HG02885 (cell line): ENCODE data around the gene SGTA.
"Not testable (repeated sequence)": the region's sequence is repeated elsewhere in the genome, so short reads cannot be mapped to it uniquely, and the experiment has no call there.

Experiments used
- ATAC-seq: cut with Tn5 transposase; IDR thresholded peaks from one replicate; pipeline ENCODE4 v1.9.1; 2021; ENCODE audit warnings: mild to moderate bottlenecking; ENCODE audit not compliant: unreplicated experiment, poor library complexity

Gene SGTA

DNA sequence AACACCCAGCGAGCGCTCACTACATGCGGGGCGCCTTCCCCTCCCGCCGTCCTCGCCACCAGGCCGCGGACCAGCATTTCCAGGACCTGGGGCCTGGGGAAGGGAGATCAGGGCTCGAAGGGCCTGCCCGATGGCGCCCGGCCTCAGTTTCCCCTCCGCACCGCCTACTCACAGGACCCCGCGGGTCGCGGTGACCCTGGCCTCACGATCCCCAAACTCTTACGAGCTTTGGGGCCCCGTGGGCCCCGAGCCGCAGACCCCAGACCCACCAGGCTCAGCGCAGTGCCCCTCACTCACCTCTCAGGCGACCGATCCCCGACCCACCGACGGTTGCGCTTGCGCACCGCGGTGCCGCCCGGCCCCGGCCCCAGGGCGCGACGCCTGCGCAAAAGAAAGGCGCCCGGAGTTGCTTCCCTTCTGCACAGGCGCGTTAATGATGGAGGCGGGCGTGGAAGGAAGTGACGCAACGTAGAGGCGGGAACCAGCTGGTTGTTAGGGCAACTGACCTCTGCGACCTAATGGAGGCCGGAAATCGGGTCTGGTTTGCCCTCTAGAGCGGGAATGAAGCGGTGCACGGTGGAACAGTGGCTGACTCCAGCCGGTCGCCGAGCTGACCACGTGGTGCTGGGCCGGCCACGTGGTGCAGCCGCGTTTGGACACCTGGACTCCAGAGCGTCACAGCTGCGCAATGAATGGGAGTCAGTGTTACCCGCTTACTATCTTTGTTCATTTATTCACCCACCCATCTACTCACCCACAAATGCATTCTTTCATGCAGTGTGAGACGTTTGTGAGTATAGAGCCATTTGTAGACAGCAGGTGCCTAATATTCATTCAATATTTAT is at the start of gene SGTA:
Gene SGTA, minus strand, starts transcription at position 338 of the 845 bp plus-strand sequence. CDS start 14,205 bp downstream, outside the sequence.
- ATAC-seq = peak; percentile 76

DNA sequence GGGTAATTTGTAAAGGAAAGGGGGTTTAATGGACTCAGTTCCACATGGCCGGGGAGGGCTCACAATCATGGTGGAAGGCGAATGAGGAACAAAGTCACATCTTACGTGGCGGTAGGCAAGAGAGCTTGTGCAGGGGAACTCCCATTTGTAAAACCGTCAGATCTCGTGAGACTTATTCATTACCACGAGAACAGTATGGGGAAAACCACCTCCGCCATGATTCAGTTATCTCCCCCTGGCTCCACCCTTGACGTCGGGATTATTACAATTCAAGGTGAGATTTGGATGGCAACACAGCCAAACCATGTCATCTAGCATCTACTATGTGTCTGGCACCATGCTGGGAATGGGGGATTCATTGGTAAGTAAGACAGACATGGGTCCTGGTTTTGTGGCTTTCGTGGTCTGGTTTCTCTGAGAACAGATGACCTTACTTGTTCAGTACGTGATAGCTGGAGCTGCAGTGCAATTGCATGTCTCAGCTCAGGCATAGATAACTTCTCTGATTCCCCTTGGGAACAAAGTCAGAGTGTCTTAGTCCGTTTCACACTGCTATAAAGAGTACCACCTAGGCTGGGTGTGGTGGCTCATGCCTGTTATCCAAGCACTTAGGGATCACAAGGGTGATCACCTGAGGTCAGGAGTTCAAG is 44.9 kb upstream of the SGTA start:
- ATAC-seq = no peak

GRCh38 chr19:2827022-2827421 is 43.9 kb upstream of the SGTA start:
- ATAC-seq = no peak

- no peak for ATAC-seq
These were observed 41.1 kb upstream of the SGTA start for GRCh38 chr19:2824129-2824528.

DNA sequence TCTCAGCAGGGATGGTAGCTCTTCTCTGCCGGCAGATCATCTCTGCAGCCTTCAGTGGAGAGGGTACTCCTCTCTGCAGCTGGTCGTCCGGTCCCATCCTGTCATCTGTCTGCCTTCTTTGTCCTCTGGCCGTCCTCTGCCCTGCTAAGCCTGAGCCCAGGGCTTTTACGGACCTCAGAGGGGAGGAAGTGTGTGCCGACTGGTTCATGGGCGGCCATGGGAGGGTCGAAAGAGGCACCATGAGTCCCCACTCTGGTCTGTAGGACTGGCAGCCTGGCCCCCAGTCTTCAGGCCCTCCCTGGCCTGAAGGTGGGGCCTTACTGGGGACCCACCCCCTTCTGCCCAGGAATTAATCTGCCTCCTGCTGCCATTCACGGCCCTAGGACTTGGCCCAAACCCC is 40.6 kb upstream of the SGTA start:
- no peak for ATAC-seq

GRCh38 chr19:2822846-2823245 is 39.8 kb upstream of the SGTA start:
- no peak for ATAC-seq

- peak; percentile 10 for ATAC-seq
These were observed 37.1 kb upstream of the SGTA start for GRCh38 chr19:2820112-2820702.

GRCh38 chr19:2819540-2820111 is 36.6 kb upstream of the SGTA start, which contains the start of gene ZNF554:
Gene ZNF554 (plus strand): TSS chr19:2819868. CDS start chr19:2820072, 204 bp downstream.
- peak; percentile 95 for ATAC-seq

DNA sequence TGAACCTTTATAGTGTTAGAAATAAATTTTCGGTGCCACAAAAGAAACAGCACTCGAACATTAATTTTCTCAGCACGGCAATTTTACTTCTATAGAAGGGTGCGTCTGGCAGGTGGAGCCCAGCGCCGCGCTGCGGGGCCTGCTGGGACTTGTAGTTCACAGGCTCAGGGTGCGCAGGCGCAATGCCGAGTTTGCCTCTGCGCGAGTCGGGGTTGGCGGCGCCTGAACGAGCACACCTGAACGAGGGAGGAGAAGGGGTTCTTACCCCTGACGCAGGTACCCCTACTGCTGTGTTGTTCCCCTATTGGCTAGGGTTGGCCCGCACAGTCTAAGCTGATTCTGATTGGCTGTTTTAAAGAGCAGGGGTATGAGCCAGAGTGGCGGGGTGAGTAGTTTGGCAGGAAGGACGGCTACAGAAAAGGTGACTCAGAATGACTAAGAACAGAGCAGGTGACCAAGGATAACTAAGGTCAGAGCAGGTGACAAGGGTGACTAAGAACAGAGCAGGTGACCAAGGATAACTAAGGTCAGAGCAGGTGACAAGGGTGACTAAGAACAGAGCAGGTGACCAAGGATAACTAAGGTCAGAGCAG is 34.3 kb upstream of the SGTA start:
- not testable (repeated sequence) for ATAC-seq

DNA sequence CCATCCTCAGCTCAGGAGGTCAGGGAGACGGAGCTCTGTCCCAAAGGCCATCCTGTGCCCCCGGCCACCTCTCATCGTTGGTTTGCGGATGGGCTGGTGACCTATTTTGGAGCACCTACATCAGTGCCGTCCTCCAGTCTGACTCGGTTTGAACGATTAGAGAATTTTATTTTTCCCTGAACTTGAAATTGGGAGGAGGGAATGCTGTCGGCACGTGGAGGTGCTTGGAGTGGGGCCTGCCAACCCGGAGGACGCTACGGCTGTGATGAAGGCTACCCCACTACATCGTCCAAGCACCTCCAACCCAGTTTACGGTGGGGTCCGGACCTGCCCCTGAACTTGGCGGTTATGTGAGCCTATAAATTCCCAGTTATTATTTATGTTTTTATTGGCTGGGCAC is 33.6 kb upstream of the SGTA start:
- no peak for ATAC-seq

DNA sequence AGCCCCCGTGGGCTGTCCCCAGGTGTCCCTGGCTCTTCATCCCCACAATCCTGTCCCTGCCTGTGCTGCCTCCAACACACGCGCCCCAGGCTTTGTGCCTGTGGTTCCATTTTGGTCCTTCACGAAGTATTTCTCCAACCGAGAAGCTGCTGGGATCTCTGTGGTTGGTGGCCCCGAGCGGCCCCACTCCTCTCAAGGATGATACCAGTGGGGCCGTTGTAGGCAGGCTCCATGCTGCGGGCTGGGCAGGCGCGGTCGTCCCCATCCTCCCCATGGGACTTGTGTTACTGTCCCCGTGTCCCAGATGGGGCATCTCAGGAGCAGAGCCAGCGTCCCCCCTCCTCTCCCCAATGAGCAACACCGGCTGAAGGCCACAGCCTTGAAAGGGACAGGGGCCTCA is 32.9 kb upstream of the SGTA start:
- ATAC-seq = no peak

DNA sequence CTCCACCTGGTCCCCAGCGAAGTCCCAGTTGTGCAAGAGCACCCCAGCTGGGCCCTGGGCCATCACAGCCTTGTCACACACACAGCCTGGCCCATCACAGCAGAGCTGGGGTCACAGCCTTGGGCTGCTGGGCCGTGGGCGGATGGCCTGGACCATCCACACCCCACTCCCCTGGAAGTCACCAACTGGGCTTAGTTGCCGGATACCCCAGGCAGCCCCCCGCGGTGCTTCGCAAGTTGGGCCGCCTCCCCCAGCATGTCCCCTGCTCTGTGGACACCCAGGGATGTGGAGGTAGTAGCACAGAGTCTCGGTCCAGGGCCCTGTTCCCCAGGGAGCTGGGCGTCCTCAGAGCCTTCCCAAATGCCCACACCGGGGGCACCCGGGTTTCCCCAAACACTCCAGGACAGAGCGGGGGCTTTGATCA is 32.1 kb upstream of the SGTA start:
- no peak for ATAC-seq

GRCh38 chr19:2814426-2814825 is 31.4 kb upstream of the SGTA start:
- ATAC-seq = no peak

DNA sequence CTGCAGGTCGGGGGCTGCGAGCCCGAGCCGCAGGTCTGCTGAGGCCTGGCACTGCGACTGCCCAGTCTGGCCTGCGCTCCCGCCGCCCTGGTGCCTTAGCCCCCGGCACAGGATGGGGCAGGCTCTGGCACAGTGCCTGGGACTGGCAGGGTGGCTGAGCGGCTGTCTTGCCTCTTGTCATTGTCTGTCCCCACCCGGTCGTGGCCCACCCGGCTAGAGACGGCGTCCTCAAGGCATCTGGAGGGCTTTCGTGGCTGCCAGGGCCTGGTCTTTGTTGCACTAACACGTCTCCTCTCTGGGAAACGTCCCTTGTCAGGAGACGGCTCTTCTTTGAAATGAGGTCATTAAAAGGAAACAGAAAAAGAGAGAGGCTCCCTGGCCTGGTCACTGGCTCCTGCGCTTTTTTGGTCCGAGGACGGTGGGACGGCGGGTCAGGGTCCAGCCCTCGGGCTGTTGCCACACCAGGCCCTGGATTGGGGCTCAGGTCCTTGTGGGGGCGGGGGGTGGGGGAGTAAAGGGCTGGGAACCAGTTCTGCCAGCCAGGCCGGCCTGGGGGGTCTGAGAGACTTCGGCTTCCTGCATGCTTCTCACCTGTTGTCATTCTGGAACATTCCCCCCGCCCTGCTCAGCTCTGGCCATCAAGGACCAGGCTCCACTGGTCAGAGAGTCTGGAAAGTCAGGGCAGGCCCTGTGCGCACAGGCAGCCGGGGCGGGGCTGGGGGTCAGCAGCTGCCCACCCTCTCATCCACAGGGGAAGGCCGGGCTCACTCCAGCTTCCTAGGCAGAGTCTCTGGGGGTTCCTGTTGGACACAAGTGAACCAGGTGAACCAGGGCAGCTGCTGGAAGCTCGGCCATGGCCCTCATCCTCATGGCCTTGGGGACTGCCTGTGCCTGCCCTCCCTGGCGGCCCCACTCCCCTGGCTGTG is 30.4 kb upstream of the SGTA start:
- ATAC-seq = no peak

DNA sequence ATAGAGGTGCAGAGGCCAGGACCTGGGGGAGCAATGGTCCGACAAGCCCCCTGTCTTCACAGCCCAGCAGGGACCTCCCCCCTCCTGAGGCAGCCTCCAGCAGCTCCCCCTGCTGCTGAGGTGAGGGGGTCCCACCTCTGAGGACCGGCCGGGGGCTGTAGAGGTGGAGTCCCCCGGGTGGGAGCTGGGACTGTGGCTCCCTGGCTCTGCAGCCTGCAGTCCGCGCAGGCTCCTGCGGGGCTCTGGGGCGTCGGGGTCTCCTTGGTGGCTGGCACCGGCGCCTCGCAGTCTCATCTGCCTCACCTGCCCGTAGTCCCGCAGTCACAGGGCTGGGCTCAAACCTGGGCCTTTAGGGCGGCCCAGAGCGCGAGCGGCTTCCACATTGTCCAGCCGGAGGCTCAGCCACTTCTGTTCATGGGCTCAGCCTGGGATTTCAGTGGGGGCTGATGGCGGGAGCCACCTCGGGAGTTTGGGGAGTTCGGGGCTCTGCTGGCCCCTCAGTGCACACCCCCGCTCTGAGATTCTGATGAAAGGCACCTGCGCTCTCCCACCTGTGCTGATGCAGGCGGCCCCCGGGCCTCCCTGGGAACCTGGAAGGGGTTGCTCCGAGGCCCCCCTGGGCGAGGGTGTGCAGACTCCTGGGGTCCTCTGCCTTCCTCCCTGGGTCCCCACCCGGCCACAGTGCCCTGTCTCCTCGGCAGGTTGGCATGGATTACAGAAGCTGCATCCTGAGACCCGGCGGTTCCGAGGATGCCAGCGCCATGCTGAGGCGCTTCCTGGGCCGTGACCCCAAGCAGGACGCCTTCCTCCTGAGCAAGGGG is 29.6 kb upstream of the SGTA start:
- ATAC-seq = no peak

DNA sequence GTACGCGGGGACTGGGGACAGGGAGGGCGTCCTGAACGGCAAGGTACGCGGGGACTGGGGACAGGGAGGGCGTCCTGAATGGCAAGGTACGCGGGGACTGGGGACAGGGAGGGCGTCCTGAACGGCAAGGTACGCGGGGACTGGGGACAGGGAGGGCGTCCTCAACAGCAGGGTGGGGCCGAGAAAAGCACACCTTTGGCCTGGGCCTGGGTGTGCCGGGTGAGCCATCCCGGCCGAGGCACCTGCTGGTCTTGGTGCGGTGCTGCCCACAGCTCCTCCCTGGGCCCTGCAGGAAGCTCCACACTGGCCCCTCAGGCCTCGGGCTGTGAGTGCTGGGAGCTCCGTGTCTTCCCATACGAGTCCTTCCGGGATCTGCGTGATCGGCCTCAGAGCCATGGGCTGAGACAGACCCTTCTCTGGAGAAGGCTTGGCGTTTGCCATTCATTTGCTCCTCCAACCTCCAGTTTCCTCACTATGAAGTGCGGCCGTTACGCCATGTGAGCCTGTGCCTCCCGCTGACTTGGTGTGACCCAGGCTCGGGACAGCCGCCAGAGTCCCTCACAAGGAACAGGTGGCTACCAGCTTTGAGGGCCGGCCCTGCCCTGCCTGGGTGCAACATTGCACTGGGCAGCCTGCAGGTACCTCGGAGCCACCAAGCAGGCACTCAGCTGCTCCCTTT is 28.8 kb upstream of the SGTA start:
- no peak for ATAC-seq

DNA sequence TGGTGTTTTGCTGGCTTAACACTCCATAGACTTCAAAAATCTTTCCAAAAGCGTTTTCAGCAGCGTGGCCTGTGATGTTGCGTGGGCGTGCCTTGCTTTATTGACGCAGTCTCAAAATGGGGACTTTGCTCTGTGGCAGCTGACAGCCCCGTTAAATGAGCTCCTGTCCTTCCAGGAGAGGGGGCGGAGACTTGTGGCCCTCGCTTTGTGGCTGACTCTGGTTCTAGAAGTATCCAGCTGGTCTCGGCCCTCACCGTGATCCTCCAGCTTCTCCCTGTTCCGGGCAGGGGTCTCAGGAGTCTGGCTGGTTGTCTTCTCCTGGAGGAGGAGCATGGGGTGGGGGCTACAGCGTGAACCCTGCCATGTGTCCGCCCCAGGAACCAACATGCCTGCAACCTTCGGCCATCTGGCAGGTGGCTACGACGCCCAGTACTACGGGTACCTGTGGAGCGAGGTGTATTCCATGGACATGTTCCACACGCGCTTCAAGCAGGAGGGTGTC is 28.2 kb upstream of the SGTA start:
- ATAC-seq = no peak
